GM21390 (cell line): ENCODE data around the gene SLC25A3.
"Not testable (repeated sequence)": the region's sequence is repeated elsewhere in the genome, so short reads cannot be mapped to it uniquely, and the experiment has no call there.

Experiments
- ATAC-seq: cut with Tn5 transposase; IDR thresholded peaks from one replicate; pipeline ENCODE4 v1.9.1; 2021; ENCODE audit not compliant: unreplicated experiment

SLC25A3 gene

DNA sequence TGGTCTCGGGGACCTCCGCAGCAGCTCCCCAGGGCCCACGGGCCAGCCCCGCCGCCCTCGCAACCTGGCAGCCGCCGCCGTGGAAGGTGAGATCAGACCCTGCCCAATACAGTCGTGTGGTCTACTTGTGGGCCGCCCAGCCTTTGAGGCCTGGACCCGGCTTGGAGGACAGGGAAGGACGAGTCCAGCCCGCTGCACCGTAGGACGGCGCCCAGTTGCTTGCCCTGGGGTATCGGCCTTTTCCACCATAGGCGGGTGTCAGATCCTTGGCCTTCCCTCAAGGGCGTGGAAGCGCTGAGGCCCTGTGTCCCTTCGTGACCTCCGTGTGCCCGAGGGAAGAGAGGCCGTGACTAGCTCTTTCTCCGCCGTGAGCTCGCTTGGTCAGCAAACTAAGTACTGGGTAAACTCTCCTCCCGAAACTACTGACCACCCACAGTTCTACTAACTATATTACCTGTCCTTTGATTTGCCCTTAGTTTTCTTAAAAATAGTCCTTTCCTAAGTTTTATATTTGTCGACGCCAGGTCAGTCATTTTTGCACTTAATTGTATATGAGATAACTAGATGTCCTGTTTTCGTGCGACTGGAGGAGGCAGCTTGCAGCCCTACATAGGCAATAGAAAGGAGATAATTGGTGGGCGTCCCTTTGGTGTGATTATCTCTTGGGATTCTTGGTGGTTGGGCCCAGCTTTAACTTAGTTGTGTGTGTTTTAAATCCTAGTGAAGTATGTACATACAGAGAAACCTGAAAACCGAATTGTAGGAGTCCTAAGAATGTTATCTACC is 757 bp downstream of the SLC25A3 start:
- no peak for ATAC-seq

DNA sequence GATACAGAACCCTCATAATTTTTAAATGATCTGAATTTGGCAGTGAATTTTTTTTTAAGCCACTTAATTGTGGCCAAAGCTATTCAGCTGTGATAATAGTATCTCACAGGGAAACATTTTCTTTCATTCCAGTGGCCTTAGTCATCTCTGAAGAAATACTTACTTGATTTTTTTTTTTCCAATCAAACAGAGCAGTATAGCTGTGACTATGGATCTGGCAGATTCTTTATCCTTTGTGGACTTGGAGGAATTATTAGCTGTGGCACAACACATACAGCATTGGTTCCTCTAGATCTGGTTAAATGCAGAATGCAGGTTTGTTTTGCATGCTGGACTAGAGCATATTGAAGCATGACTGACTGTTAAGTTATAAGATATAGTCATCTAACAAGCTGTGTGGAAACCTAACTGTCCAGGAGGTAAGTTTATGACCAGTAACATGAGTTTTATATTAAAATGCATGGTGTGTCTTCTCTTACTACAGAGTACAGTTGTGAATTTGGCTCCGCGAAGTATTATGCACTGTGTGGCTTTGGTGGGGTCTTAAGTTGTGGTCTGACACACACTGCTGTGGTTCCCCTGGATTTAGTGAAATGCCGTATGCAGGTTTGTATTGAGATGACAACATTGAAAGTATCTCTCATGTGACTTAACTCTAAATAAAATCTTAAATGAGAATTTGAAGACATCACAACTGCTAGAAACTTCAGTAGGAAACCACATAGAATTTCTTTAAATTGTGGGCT is 1.9 kb downstream of the SLC25A3 start:
- ATAC-seq: no peak

DNA sequence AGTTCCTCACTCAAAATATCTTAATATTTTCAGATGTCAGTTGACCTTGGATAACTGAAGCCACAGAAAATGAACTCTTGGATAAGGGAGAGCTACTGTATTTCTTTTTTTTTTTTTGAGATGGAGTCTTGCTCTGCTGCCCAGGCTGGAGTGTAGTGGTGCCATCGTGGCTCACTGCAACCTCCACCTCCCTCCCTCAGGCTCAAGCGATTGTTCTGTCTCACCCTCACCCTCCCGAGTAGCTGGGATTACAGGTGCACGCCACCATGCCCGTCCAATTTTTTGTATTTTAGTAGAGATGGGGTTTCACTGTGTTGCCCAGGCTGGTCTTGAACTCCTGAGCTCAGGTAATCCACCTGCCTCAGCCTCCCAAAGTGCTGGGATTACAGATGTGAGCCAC is 3.8 kb downstream of the SLC25A3 start:
- not testable (repeated sequence) for ATAC-seq

DNA sequence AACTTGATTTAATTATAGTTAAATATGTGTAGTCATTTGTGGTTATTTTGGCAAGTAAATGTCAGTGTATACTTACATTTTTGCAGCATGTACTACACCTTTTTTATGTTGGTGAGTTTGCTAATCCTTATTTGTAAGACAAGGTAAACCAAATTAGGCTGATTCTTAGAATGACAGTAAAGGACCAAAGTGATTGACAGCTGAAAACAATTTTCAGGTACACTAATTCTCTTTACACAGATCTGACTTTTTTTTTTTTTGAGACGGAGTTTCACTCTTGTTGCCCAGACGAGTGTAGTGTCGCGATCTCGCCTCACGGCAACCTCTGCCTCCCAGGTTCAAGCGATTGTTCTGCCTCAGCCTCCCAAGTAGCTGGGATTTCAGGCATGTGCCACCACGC is 8.4 kb downstream of the SLC25A3 start:
- no peak for ATAC-seq

DNA sequence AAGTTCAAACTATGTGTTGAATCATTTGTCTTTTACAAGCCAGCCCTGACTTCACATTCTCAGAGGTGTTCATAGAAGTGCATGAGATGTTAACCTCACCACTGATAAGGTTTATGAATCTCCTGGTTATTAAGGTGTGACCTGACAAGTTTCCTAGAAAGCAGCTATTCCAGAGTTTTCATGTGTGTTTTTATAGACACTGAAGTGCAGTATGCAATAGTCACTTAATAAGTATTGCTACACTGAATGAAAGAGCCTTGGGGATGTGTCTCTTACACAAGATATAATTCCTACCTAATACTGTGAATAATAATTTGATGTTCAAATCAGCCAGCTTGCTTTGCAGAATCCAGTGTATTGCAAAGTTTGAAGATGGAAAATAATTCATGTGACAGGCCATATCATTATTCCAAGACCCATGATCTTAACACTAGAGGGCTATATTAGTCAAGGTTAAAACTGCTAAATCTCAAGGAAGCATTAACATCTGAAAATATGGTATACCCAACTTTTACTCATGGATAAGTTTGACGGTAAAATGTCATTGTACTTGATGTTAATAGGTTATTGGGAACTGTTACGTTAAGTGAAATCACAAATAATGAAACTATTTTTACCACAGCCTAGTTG is 13.0 kb downstream of the SLC25A3 start:
- no peak for ATAC-seq

DNA sequence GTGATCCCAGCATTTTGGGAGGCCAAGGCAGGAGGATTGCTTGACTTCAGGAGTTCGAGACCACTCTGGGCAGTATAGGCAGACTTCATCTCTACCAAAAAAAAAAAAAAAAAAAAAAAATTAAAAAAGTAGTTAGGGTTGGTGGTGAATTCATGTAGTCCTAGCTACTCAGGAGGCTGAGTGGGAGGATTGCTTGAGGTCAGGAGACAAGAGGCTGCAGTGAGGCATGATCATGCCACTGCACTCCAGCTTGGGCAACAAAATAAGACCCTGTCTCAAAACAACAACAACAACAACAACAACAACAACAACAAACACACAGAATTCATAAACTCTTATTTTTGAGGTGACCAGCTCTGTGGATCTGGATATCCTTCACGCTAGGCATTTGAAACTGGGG is 17.1 kb downstream of the SLC25A3 start:
- no peak for ATAC-seq

DNA sequence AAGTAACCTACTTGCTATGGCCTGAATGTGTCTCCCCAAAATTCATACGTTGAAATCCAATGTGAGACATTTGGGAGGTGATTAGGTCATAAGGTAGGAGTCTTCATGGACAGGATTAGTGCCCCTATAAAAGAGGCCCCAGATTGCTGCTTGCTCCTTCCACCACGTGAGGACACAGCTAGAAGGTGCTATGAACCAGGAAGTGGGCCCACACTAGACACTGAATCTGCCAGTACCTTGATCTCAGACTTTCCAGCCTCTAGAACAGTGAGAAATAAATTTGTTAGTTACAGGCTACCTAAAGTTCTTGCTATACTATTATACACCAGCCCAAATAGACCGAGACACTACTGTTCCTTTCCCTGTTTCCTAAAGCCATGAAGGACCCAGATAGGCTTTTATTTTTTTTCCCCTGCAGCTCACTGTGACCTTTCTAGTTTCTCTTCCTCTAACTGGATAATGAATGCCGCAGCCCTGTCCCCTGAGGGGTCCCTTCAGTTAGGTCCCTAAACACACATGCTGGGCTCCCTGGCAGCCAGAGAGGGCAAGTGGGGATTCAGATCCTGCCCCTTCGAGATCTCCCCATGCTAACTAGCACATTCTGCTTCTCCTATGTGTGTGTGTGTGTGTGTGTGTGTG is 19.3 kb downstream of the SLC25A3 start:
- ATAC-seq: peak; percentile 82

DNA sequence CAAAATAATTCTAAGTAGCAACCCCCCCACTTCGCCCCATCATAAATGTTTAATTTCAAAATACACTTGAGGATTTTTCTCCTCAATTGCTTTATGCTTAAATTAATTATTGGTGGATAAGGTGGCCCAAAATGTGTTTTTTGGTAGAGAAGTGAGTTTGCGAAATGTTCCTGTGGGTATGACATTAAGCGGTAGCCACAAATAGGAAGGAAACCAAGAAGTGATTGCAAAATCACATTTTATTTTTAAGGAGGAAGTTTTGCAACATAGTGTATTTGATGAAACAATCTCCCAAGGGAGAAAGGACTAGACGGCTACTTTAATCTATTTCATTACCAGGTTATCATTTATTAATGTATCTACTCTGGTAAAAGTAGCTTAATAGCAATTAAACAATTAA is 25.5 kb downstream of the SLC25A3 start:
- ATAC-seq: no peak

DNA sequence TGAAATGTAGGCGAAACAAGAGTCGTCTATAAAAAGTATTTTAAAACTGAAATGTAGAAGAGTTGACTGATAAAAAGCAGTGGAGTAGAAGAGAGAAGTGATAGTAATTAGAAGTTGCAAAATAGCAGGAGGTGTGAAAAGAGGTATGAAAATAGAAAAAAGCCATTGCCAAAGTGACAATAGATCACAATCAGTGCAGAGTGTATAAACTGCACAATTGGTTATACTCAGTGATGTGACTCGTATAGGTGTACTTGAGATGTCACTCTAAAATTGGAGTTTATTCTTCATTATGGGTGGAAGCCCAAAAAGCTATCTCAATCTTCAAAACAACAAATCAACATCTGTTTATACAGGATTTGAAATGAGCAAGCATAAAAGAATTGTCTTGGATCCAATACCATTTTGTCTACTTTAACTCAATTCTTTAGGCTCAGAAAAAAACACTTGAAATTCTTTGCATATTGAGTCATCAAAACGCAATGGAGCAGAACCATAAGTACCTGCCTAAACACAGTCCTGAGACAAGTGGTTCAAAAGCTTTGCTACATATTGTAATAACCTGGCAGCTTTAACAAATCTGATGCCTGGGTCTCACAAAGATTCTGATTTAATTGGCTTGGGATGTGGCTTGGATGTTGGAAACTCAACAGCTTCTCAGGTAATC is 42.3 kb downstream of the SLC25A3 start:
- peak; percentile 93 for ATAC-seq

DNA sequence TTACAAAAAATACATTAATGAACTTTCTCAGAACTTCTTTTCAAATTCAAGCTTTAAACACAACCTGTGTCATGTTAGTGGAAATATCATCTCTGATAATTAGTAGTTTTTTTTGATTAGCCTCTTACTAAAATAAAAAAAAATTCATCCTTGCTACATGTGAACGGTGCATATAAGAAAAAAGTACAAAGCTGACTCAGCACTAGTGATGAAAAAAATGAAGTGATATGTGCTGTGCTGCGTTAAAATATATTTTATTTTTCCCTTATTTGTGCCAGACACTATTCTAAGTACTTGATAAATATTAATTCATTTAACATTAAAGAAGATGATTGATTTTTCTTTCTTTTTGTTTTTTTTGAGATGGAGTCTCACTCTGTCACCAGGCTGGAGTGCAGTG is 43.6 kb downstream of the SLC25A3 start:
- ATAC-seq: no peak

DNA sequence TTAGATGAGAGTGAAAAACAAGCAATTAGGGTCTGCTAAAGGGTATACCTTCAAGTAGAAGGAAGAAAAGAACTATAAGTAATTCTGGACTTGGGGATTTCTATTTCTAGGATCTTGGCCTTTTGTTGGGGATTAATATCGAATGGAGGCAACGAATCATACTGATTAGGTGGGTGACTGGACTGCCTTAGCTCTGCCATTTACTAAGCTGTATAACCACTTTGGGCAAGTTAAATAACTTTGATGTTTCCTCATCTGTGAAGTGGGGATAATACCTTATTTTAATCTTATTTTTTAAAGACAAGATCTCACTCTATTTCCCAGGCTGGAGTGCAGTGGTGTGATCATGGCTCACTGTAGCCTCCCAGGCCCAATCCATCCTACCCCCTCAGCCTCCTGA is 44.5 kb downstream of the SLC25A3 start:
- no peak for ATAC-seq

DNA sequence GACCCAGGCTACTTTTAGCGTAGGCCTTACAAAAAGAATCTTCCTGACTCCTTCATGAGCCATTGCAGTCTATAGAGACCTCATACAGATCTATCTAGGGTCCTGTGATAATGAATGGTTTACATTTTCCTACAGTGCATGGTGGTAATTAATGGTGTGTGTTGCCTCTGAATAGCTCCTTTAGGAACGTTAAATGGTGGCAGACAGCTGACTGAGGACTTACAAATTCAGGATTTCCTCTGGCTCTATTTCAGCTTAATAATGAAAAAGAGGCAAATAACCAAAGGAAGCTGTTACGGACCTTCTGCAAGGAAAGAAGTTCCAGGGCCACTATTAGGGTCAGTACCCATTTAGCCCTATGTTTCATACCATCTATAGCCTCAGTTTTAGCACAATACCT is 46.0 kb downstream of the SLC25A3 start:
- ATAC-seq: no peak

DNA sequence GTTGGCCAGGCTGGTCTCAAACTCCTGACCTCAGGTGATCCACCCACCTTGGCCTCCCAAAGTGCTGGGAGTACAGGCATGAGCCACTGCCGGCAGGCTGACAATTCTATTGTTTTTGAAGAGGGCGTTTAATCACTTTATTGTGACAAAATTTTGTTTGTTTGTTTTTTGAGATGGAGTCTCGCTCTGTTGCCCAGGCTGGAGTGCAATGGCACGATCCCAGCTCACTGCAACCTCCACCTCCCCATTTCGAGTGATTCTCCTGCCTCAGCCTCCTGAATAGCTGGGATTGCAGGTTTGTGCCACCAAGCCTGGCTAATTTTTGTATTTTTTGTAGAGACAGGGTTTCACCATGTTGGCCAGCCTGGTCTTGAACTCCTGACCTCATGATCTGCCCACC is 49.3 kb downstream of the SLC25A3 start:
- ATAC-seq: not testable (repeated sequence)

DNA sequence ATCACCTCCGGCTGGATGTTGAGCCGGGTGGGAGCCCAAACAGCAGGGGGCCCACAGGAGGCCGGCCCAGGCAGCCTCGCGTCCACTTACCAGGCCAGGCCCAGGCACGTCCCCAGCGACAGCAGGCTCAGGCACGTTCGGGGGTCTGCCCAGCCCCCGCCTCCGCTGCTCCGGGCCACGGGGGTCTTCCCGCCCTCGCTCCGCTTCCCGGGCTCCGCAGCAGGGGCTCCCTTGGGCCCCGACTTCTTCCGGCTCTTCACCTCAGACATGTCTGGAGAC is 50.9 kb downstream of the SLC25A3 start:
- ATAC-seq: peak; percentile 16

DNA sequence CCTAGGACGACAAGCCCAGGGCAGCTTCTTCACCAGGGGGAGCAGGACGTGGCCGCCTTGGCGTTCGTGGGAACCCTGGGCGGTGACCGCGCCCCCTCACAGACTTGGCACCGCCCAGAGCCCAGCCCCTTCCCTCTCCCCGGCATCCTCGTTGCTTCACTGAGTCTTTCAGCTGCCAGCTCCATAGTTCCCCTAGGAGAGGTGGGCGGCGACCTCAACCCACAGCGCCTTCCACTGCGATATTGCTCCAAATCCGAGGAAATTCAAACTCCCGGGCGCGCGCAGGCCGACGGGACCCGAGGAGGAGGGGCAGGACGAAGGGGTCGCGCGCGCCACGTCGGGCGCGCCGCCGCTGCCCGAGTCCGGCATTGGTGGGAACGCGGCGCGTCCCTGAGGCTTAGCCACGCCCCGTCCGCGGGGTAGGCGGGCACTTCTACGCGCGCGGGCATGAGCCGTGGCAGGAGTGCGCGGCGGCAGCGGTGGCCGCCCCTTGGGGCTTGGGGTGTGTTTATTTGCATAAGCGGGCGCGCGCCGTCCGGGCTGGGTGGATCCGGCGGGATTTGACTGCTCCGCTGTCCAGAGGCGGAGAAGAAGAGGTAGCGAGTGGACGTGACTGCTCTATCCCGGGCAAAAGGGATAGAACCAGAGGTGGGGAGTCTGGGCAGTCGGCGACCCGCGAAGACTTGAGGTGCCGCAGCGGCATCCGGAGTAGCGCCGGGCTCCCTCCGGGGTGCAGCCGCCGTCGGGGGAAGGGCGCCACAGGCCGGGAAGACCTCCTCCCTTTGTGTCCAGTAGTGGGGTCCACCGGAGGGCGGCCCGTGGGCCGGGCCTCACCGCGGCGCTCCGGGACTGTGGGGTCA is 51.5 kb downstream of the SLC25A3 start, which contains the start of the genes APAF1 and IKBIP:
Gene APAF1, plus strand, starts transcription at position 579 of the 860 bp plus-strand sequence. CDS start 3,070 bp downstream, outside the sequence.
Gene IKBIP, minus strand, starts transcription at position 77 of the 860 bp plus-strand sequence. CDS start 87 bp downstream, outside the sequence.
- ATAC-seq: peak; percentile 85

DNA sequence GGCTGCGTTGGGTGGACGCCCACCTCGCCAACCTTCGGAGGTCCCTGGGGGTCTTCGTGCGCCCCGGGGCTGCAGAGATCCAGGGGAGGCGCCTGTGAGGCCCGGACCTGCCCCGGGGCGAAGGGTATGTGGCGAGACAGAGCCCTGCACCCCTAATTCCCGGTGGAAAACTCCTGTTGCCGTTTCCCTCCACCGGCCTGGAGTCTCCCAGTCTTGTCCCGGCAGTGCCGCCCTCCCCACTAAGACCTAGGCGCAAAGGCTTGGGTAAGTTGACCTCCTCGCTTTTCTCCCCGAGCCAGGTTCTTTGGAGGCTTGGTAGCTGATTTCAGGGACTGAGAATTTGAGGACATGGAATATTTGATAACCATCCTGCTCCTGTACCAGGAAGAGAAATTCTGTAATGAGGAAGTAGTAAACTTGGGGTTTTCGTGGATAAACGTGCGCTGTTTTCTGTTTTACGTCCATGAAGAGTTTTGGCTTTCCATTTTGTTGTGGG is 52.1 kb downstream of the SLC25A3 start:
- no peak for ATAC-seq

DNA sequence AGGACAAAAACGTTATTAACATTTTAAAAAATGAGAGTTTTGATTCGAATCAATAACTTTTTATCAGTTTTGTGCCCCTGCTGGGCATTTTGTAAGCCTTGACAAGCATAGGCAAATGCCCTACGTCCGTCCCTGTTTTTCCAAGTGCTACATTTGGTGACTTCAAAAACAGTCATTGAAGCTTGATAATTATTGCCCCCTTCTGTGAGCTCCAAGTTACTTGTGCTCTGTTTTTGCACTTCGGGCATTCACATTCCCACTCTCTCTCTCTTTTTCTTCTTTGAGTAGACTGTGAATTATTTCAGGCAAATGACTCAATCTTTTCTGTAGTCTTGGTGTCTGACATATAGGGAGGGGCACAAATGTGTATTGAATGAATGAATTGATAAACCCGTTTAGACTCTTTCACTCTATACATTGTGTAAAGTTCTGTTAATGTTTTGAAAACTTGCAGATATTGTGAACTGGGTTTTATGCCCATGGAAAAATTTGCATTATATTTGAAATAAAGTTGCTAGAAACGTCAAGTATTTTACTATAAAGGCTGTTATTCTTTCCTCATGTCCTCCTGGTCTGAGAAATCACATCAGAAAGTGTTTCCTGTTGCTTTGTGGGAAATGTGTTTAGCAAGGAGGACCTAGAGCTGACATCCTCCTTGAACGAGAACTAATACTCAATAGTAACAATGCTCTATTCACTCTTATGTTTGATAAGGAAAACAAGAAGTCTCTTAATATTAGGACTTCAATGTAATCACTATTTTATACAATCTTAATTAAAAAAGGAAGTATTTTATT is 53.0 kb downstream of the SLC25A3 start:
- no peak for ATAC-seq

DNA sequence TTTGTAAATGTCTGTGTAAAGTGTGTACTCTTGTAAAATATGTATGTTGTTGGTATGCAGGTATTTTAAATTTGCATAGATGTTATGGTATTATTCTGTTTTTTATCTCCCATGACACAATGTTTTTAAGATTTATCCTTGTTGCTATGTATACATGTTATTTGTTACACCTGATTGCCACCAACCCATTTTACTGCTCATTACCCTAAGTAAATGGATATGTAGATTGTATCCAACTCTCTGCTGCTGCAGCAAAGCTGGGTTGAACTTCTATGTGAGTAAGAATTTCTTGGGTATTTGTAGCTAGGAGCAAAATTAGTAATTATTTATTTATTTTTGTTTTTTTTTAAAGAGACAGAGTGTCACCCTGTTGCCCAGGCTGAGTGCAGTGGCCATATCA is 57.8 kb downstream of the SLC25A3 start:
- no peak for ATAC-seq

DNA sequence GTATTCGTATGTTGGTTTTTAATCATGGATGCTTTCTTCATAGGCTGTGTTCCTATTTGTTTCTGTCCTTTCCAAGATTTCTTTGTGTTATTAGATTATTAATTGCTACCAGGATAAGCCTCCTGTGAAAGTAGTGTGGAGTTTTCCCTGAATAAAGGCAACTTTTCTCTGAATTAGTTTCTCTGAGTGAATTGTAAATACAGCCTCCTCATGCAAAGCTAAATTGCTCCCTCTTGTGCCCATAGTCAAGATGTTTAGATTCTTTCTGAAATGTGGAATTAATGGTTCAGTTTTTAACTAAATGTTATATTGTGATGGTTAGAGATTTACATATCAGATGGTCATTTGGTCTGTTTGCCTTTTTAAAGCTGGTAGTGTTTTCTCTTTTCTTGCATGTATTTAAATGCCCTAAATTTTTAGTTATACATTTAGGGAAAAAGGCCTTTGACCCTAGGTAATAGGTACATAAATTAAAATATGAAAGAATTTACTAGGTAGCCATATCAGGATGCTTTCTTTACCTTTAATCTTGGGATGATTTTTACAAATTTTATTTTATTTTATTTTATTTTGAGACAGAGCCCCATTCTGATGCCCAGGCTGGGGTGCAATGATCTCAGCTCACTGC is 60.5 kb downstream of the SLC25A3 start:
- ATAC-seq: no peak
